K562 (cell line): ENCODE results near the gene PRR16. TPM values are rescaled to one million over a fixed set of nuclear protein-coding genes. Genes with fewer than 3 reads are reported as not detected.

Experiments
- ATAC-seq: fragments of 200-7000 bp; cut with Tn5 transposase; 3 replicates; pipeline ENCODE4 v1.9.1; 2020; ENCODE audit warnings: moderate library complexity
- BruUV-seq: library from RNA; stranded (reverse); fragments of 400-500 nt; replicated peaks from 2 replicates; lab custom pipeline; 2021; lab: Mats Ljungman, UMichigan
- CTCF ChIA-PET: fragments of 300-600 bp; formaldehyde crosslinking; extraction: SDS; loops from one replicate; lab custom pipeline; 2021; ENCODE audit warnings: low intra/inter-chr PET ratio; lab: Yijun Ruan, JAX
- POLR2A ChIA-PET: fragments of 300-600, 350-650 bp; sonication (Branson Sonifier 250); formaldehyde crosslinking; extraction: SDS; loops from one replicate; lab custom pipeline; 2021; ENCODE audit warnings: antibody characterized with exemption, inconsistent platforms; lab: Yijun Ruan, JAX
- DNase-seq, 4 experiments: peaks; one replicate each; pipeline versions ENCODE4 v3.0.0 to v3.0.0-alpha.2; 2011 to 2018; ENCODE audit warnings: low spot score in 3 of 4, mixed read lengths in 3 of 4; ENCODE audit errors: extremely low read depth in 1 of 4
- FAIRE-seq: peaks from 2 replicates; lab custom pipeline; 2011; peaks lifted over from hg19 to GRCh38; lab: Jason Lieb, UNC
- H2AFZ ChIP-seq: 2 replicates; pipeline ENCODE4 v1.6.0; 2011; ENCODE audit warnings: low read depth, low read length, control low read depth, inconsistent platforms
- H3K27ac ChIP-seq: fragments of 200-600 bp; 3 replicates; pipeline ENCODE4 v1.8.0; 2011; ENCODE audit warnings: low read depth, mild to moderate bottlenecking, control low read depth, inconsistent platforms, low read length, moderate library complexity, mixed read lengths; ENCODE audit errors: extremely low read depth
- H3K27me3 ChIP-seq, 2 experiments: fragments of 300-600 bp in 1 of 2; 2 replicates in 1 of 2; 3 replicates in 1 of 2; pipeline versions ENCODE4 v1.6.0 to v1.8.0; 2011; ENCODE audit warnings: inconsistent platforms in 2 of 2, low read length in 2 of 2, mild to moderate bottlenecking in 1 of 2, mixed read lengths in 1 of 2, moderate library complexity in 1 of 2; ENCODE audit not compliant: control insufficient read depth in 2 of 2, insufficient read depth in 2 of 2
- H3K36me3 ChIP-seq: fragments of 300-600 bp; 3 replicates; pipeline ENCODE4 v1.8.0; 2011; ENCODE audit warnings: mild to moderate bottlenecking, low read length, inconsistent platforms; ENCODE audit not compliant: control insufficient read depth, insufficient read depth
- H3K4me1 ChIP-seq, 2 experiments: fragments of 200-600 bp in 1 of 2; replicated peaks in 1 of 2; 2 replicates in 1 of 2; 3 replicates in 1 of 2; pipeline versions ENCODE4 v1.5.1 to v1.8.0; 2011; ENCODE audit warnings: inconsistent platforms in 2 of 2, low read length in 2 of 2, mild to moderate bottlenecking in 1 of 2, mixed read lengths in 1 of 2, moderate library complexity in 1 of 2; ENCODE audit not compliant: control insufficient read depth in 2 of 2, insufficient read depth in 2 of 2
- H3K4me2 ChIP-seq: 2 replicates; pipeline ENCODE4 v1.6.1; 2011; ENCODE audit warnings: low read length, control low read depth, inconsistent platforms, mixed read lengths; ENCODE audit not compliant: insufficient read depth
- H3K4me3 ChIP-seq: fragments of 200-600 bp; sonication (generic), shearing (Covaris generic); 2 replicates; pipeline ENCODE4 v1.5.1; 2016; ENCODE audit warnings: control low read depth, inconsistent platforms
- H3K79me2 ChIP-seq: fragments of 200-600 bp; 3 replicates; pipeline ENCODE4 v1.8.0; 2011; ENCODE audit warnings: low read length, inconsistent platforms; ENCODE audit not compliant: control insufficient read depth, insufficient read depth
- H3K9ac ChIP-seq, 2 experiments: 2 replicates each; pipeline versions ENCODE4 v1.6.0 to v1.6.1; 2011; ENCODE audit warnings: low read depth in 2 of 2, low read length in 2 of 2, control low read depth in 1 of 2, inconsistent platforms in 1 of 2, mild to moderate bottlenecking in 1 of 2, mixed read lengths in 1 of 2; ENCODE audit not compliant: insufficient read depth in 1 of 2
- H3K9me1 ChIP-seq: one replicate; pipeline ENCODE4 v1.6.0; 2011; ENCODE audit warnings: inconsistent platforms, mild to moderate bottlenecking, low read length, moderate library complexity; ENCODE audit not compliant: control insufficient read depth, insufficient read depth
- H3K9me3 ChIP-seq: replicated peaks from 2 replicates; pipeline ENCODE4 v1.5.1; 2011; ENCODE audit warnings: low read depth, low read length, inconsistent platforms; ENCODE audit not compliant: control insufficient read depth, insufficient read depth
- H4K20me1 ChIP-seq: replicated peaks from 2 replicates; pipeline ENCODE4 v1.6.1; 2011; ENCODE audit warnings: low read length, inconsistent platforms, mixed read lengths; ENCODE audit not compliant: control insufficient read depth, insufficient read depth
- ARNT ChIP-seq, 2 experiments: fragments of 450-650 bp; IDR thresholded peaks; 2 replicates each; pipeline ENCODE4 v1.6.1; 2016; ENCODE audit warnings: mild to moderate bottlenecking in 1 of 2
- CAMTA2 ChIP-seq: fragments of 250-450 bp; sonication (Bioruptor Pico); conservative IDR thresholded peaks from 2 replicates; pipeline ENCODE4 v1.5.1; 2022
- CTCF ChIP-seq, 3 experiments: IDR thresholded peaks in 2 of 3; conservative IDR thresholded peaks in 1 of 3; 2 replicates each; pipeline ENCODE4 v1.5.1; 2011 to 2012; ENCODE audit warnings: low read length in 3 of 3, mild to moderate bottlenecking in 3 of 3, control low read depth in 2 of 3, improper control_type of control experiment in 1 of 3, inconsistent platforms in 1 of 3, low read depth in 1 of 3, mixed read lengths in 1 of 3, moderate library complexity in 1 of 3; ENCODE audit not compliant: insufficient read depth in 2 of 3
- E2F3 ChIP-seq: fragments of 250-450 bp; sonication (Bioruptor Pico); IDR thresholded peaks from 2 replicates; pipeline ENCODE4 v1.4.0; 2020; ENCODE audit warnings: mild to moderate bottlenecking
- RBM15 ChIP-seq: fragments of 200-400 bp; formaldehyde crosslinking; IDR thresholded peaks from 2 replicates; pipeline ENCODE4 v1.6.1; 2018; ENCODE audit warnings: mild to moderate bottlenecking, low read length, moderate library complexity; ENCODE audit not compliant: insufficient read depth
- RFX5 ChIP-seq: IDR thresholded peaks from 2 replicates; pipeline ENCODE4 v1.6.1; 2011; ENCODE audit warnings: low read depth, mild to moderate bottlenecking, improper control_type of control experiment, low read length
- SAFB2 ChIP-seq: fragments of 200-400 bp; formaldehyde crosslinking; IDR thresholded peaks from 2 replicates; pipeline ENCODE4 v1.6.1; 2018; ENCODE audit warnings: borderline replicate concordance, low read length, low read depth, moderate library complexity; ENCODE audit not compliant: severe bottlenecking
- ZBTB1 ChIP-seq: sonication (generic); formaldehyde crosslinking; IDR thresholded peaks from 2 replicates; pipeline ENCODE4 v1.8.1; 2023; ENCODE audit warnings: missing genetic modification reagents, low read depth, mild to moderate bottlenecking, borderline replicate concordance
- ZFP36 ChIP-seq: fragments of 150-350 bp; IDR thresholded peaks from 2 replicates; pipeline ENCODE4 v1.6.1; 2018; ENCODE audit warnings: low read length, low read depth; ENCODE audit not compliant: partially characterized antibody
- ZHX1 ChIP-seq: fragments of 150-350 bp; conservative IDR thresholded peaks from 2 replicates; pipeline ENCODE4 v1.6.1; 2014; ENCODE audit warnings: low read length
- ZNF398 ChIP-seq: fragments of 250-450 bp; sonication (Bioruptor Pico); IDR thresholded peaks from 2 replicates; pipeline ENCODE4 v1.8.0; 2021; ENCODE audit warnings: moderate library complexity, mild to moderate bottlenecking, inconsistent platforms
- ZNF518B ChIP-seq: fragments of 250-450 bp; sonication (Bioruptor Pico); IDR thresholded peaks from 2 replicates; pipeline ENCODE4 v1.5.0; 2021; ENCODE audit warnings: mild to moderate bottlenecking, moderate library complexity
- WGBS: fragments of 100-300 bp; shearing (Covaris generic); methylation state at CpG from one replicate; pipeline ENCODE4 v1.1.6; 2016; ENCODE audit warnings: low coverage, mixed read lengths; ENCODE audit not compliant: insufficient coverage; ENCODE audit errors: missing lambda C conversion rate; 5-methylcytosine and 5-hydroxymethylcytosine counted together
- in situ Hi-C: fragments of 300-500 bp; cut with MboI; formaldehyde crosslinking; loops from 4 replicates; pipeline ENCODE4 v1.15.0; 2018; ENCODE audit warnings: inconsistent platforms, mixed read lengths
- intact Hi-C: fragments of 100-400 bp; cut with micrococcal nuclease; formaldehyde crosslinking; loops from 2 replicates; pipeline ENCODE4 v1.14.2; 2022
- polyA plus RNA-seq, 8 experiments: library from polyadenylated mRNA; depleted of rRNA in 4 of 8; stranded (reverse) in 5 of 8; unstranded in 3 of 8; fragments of >200 nt; fragmentation: Nextera tagmentation in 2 of 8; fragmentation: Illumina TruSeq in 1 of 8; extraction: Ambion mirVana in 2 of 8; extraction: Trizol in 1 of 8; gene quantifications; 2 replicates each; pipeline versions ENCODE4 v1.2.1 to v1.2.3, GENCODE V29; 2011 to 2014; ENCODE audit warnings: inconsistent platforms in 1 of 8, missing spikeins in 1 of 8
- total RNA-seq, 7 experiments: library from RNA; depleted of rRNA in 6 of 7; stranded (reverse); fragments of >200 nt in 6 of 7; fragmentation: Illumina TruSeq in 2 of 7; extraction: Trizol in 2 of 7; gene quantifications; 2 replicates each; pipeline versions ENCODE4 v1.2.1 to v1.2.3, GENCODE V29; 2011 to 2021; ENCODE audit warnings: low replicate concordance in 1 of 7

Gene PRR16
- total and polyA plus RNA-seq, 9 of the 15 experiments (the other 6 are each of a cell fraction or from before 2014, with no cell fraction given): 0.61 to 10.1 (median 3.3) TPM

- CTCF ChIA-PET: no interaction called here
- Histone ChIP-seq H3K4me1 (no peaks in the 10 kb centered on the region), H3K9ac (no peak overlapping the region), H3K9me1 (no peaks in the 10 kb centered on the region), H3K9me3 (no peaks in the 10 kb centered on the region), H3K36me3 (no peaks in the 10 kb centered on the region), H3K27me3 (no peaks in the 10 kb centered on the region), H2AFZ (no peak overlapping the region), H4K20me1 (no peaks in the 10 kb centered on the region), H3K79me2 (no peaks in the 10 kb centered on the region), H3K4me3 (no peak overlapping the region), H3K4me2 (no peak overlapping the region), H3K27ac (no peak overlapping the region)
- BruUV-seq: no TSS peak
- ATAC-seq (no peak), FAIRE-seq (no peak), DNase-seq (no peak)
- in situ Hi-C loops (no loop called here), intact Hi-C loops (no loop called here)
- WGBS: 15% methylated on average over 4 of the region's 4 CpGs
- POLR2A ChIA-PET: no interaction called here
- TF ChIP-seq ZHX1 (no peak), SAFB2 (no peak), CTCF (IDR thresholded peaks at IDR 0.05 in 2 of 3, conservative IDR thresholded peaks at IDR 0.05 in 1 of 3; ENCODE audit: insufficient read depth in 2 of 3, low read depth in 1 of 3, low read length in 3 of 3) (no peak), RFX5 (no peak), CAMTA2 (CRISPR knock-in tag) (no peak), ARNT (IDR thresholded peaks at IDR 0.05) (no peak), E2F3 (CRISPR knock-in tag) (no peak), ZFP36 (no peak), ZNF398 (CRISPR knock-in tag) (no peak), RBM15 (no peak), ZNF518B (no peak), ZBTB1 (CRISPR knock-in tag) (no peak)
These were observed 231.3 kb downstream of the PRR16 start for GRCh38 chr5:120695368-120695880.
